Psoas muscle (tissue), 8 donors: Measurements from ENCODE around the gene GOSR1. TPM values are rescaled to one million over a fixed set of nuclear protein-coding genes. Genes with fewer than 3 reads are reported as not detected.
"Not testable (repeated sequence)": the region's sequence is repeated elsewhere in the genome, so short reads cannot be mapped to it uniquely, and the experiment has no call there.

ENCODE experiments used
- ATAC-seq, 4 donors: fragments of 200-7000 bp; cut with Tn5 transposase; one replicate each; pipeline ENCODE4 v1.9.1; 2020; ENCODE audit warnings: moderate library complexity in 3 of 4, mild to moderate bottlenecking in 2 of 4
- DNase-seq, 2 donors: peaks; one replicate each; pipeline ENCODE4 v3.0.0-alpha.2; 2020
- H3K27ac ChIP-seq: fragments of 200-600 bp; one replicate; pipeline ENCODE4 v1.8.0; 2022
- H3K27me3 ChIP-seq, 3 donors: fragments of 200-600 bp in 1 of 3; one replicate each; pipeline versions ENCODE4 v1.6.1 to v1.8.0; 2013 to 2022; ENCODE audit warnings: low read length in 2 of 3, mild to moderate bottlenecking in 2 of 3, moderate library complexity in 1 of 3; ENCODE audit not compliant: insufficient read depth in 3 of 3
- H3K36me3 ChIP-seq, 2 donors: fragments of 200-600 bp in 1 of 2; one replicate each; pipeline versions ENCODE4 v1.6.1 to v1.8.0; 2013 to 2022; ENCODE audit warnings: low read depth in 1 of 2, mild to moderate bottlenecking in 1 of 2, moderate library complexity in 1 of 2; ENCODE audit not compliant: insufficient read depth in 1 of 2
- H3K4me1 ChIP-seq: fragments of 200-600 bp; one replicate; pipeline ENCODE4 v1.8.0; 2022
- H3K4me3 ChIP-seq: fragments of 200-600 bp; one replicate; pipeline ENCODE4 v1.8.0; 2022; ENCODE audit warnings: mild to moderate bottlenecking
- H3K9me3 ChIP-seq: fragments of 200-600 bp; one replicate; pipeline ENCODE4 v1.8.0; 2022
- WGBS, 3 donors: extraction: QIAGEN DNeasy Blood & Tissue Kit; methylation state at CpG; one replicate each; pipeline versions ENCODE4 v1.1.6 to v1.1.7; 2013; 5-methylcytosine and 5-hydroxymethylcytosine counted together
- intact Hi-C, 2 donors: fragments of 100-400 bp; cut with DNase I; formaldehyde crosslinking; loops; one replicate each; pipeline versions ENCODE4 v1.11.0 to v1.14.2; 2022
- polyA plus RNA-seq, 3 donors: library from polyadenylated mRNA; stranded (reverse); fragments of 200-250 nt; gene quantifications; one replicate each; pipeline ENCODE4 v1.2.3, GENCODE V29; 2013
- total RNA-seq, 4 donors: library from RNA; stranded (reverse); fragmentation: NEBNext Ultra II Directional in 2 of 4; extraction: Animal tissue kit (Norgen Biotek cat#: 25700) in 2 of 4; gene quantifications; one replicate each; pipeline versions ENCODE4 v1.2.1 to v1.2.4, GENCODE V29; 2021 to 2023
- TF ChIP-seq, protein P1 (sequence below): fragments of 200-600 bp; IDR thresholded peaks from one replicate; pipeline ENCODE4 v1.8.0; 2022; ENCODE audit warnings: antibody characterized with exemption
- donor health status: healthy with polysubstance abuse.
- donor health status: DM: no; HTN: no; CAD: no; lungs with moderate emphysema.
- donor health status: Bipolar disorder and iron deficiency.
- donor health status: healthy.
- donor health status: DM: yes; HTN: yes; CAD: no.
- donor health status: DM: no; HTN: no; CAD: no.
- donor health status: DM: no; HTN: no; CAD: no.
- donor health status: DM: yes; HTN: yes; CAD: no.

Gene GOSR1
- total and polyA plus RNA-seq, 7 donors, result 10.0 to 38.2 (median 26.8) TPM

DNA sequence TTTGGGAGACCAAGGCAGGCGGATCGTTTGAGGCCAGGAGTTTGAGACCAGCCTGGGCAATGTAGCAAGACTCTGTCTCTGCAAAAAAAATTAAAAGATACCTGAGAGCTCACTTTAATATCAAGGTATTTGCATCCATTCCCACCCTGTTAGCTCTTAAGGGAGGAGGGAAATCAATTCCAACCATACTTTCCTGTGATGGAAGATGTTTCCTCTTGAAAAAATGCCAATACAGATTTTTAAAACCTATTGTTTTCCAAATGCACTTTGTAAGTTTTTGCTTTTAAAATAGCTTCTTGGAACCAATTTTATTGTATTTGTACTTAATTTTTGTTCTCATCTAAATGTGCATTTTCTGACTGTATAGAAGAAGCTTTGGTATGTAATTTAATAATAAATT lies 49.2 kb downstream of the GOSR1 start:
- DNase-seq (no peak), ATAC-seq (no peak)
- no peak overlapping the region for H3K4me3 ChIP-seq
- peaks cover 8% of the 10 kb centered on the region for H3K4me1 ChIP-seq
- 81 to 92% (median 89%) methylated on average over 2 of the region's 2 CpGs for WGBS, 3 donors
- TF ChIP-seq, protein P1, sequence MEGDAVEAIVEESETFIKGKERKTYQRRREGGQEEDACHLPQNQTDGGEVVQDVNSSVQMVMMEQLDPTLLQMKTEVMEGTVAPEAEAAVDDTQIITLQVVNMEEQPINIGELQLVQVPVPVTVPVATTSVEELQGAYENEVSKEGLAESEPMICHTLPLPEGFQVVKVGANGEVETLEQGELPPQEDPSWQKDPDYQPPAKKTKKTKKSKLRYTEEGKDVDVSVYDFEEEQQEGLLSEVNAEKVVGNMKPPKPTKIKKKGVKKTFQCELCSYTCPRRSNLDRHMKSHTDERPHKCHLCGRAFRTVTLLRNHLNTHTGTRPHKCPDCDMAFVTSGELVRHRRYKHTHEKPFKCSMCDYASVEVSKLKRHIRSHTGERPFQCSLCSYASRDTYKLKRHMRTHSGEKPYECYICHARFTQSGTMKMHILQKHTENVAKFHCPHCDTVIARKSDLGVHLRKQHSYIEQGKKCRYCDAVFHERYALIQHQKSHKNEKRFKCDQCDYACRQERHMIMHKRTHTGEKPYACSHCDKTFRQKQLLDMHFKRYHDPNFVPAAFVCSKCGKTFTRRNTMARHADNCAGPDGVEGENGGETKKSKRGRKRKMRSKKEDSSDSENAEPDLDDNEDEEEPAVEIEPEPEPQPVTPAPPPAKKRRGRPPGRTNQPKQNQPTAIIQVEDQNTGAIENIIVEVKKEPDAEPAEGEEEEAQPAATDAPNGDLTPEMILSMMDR, result no peak
- no peaks in the 10 kb centered on the region for H3K9me3 ChIP-seq
- intact Hi-C loops, result no loop called here
- peaks cover 3 to 29% of the 10 kb centered on the region in 2 donors for H3K36me3 ChIP-seq
- no peak overlapping the region for H3K27ac ChIP-seq
- no peaks in the 10 kb centered on the region for H3K27me3 ChIP-seq

DNA sequence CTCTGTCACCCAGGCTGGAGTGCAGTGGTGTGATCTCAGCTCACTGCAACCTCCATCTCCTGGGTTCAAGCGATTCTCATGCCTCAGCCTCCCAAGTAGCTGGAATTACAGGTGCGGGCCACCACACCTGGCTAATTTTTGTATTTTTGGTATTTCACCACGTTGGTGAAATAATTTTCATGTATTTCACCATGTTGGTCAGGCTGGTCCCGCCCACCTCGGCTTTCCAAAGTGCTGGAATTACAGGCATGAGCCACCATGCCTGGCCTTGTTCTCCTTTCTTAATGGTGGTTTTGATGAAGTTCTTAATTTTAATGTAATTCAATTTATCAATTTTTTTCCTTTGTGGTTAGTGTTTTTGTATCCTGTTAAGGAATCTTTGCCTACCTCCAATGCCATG lies 51.5 kb downstream of the GOSR1 start:
- ATAC-seq, H3K27me3 ChIP-seq, H3K4me3 ChIP-seq, H3K4me1 ChIP-seq, intact Hi-C loops, H3K27ac ChIP-seq, H3K9me3 ChIP-seq, DNase-seq: not testable (repeated sequence)
- H3K36me3 ChIP-seq, result peaks cover 0 to 15% of the 10 kb centered on the region in 2 donors
- 82 to 89% (median 88%) methylated on average over 5 of the region's 5 CpGs for WGBS, 3 donors

DNA sequence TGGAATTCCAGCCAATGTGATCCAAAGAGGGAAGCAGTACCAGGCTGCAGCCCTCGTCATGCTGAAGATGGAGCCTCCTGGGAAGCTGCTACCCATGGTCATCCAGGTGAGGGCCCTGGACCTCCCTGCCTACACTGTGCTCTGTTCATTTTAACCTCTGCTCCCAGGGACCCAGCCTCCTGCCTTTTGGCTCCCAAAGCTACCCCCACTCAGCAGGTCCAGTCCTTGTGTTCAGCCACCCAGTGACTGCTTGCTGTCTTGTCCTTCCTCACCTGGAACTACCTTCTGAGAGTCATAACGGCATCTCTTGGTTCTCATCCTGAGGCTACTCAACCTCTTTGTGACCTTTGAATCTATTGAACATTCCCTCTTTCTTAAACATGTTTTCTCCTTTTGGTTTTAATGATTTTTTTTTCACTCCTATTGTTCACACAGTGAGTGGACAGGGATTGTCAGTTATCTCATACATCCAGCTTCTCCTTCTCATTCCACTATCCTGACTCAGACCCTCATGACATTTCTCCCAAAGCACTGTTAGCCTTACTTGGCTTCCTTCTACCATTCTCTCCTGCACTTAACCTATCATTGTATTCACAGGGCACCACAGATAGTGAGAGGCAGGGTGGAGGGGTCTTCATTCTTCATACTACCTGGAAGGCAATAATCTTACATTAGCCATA lies 53.3 kb downstream of the GOSR1 start:
- no peak overlapping the region for H3K27ac ChIP-seq
- H3K27me3 ChIP-seq, result no peaks in the 10 kb centered on the region
- DNase-seq, result no peak
- ATAC-seq, result no peak
- intact Hi-C loops, result no loop called here
- H3K4me3 ChIP-seq, result no peak overlapping the region
- H3K4me1 ChIP-seq, result no peaks in the 10 kb centered on the region
- 91 to 93% (median 91%) methylated on average over 2 of the region's 2 CpGs for WGBS, 3 donors
- H3K9me3 ChIP-seq, result no peaks in the 10 kb centered on the region
- H3K36me3 ChIP-seq, result peaks cover 0 to 10% of the 10 kb centered on the region in 2 donors
- TF ChIP-seq, protein P1, result no peak

DNA sequence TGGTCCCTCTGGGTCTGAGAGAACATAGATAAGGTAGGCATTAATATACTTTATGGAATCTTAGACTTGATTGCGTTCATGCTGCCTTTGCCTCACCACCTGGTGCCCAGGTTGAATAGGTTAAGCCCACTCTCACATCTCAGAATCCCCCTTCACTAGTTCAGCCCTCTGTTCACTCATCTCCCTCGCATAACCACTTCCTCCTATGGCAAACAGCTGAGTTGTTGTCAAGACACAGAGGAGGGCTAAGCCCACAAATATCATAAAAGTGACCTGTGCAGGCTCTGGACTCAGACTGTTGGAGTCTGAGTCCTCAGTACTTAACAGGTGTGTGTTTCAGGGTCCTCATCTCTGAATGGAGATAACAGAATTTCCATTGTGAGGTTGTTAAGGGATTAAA lies 55.7 kb downstream of the GOSR1 start:
- DNase-seq (no peak), ATAC-seq (no peak)
- intact Hi-C loops, result no loop called here
- Histone ChIP-seq H3K4me1 (no peaks in the 10 kb centered on the region), H3K36me3 (peaks cover 0 to 10% of the 10 kb centered on the region in 2 donors), H3K9me3 (no peaks in the 10 kb centered on the region), H3K4me3 (no peak overlapping the region), H3K27me3 (no peaks in the 10 kb centered on the region), H3K27ac (no peak overlapping the region)
- TF ChIP-seq, protein P1, result no peak
- 79 to 89% (median 85%) methylated on average over 2 of the region's 2 CpGs for WGBS, 3 donors

DNA sequence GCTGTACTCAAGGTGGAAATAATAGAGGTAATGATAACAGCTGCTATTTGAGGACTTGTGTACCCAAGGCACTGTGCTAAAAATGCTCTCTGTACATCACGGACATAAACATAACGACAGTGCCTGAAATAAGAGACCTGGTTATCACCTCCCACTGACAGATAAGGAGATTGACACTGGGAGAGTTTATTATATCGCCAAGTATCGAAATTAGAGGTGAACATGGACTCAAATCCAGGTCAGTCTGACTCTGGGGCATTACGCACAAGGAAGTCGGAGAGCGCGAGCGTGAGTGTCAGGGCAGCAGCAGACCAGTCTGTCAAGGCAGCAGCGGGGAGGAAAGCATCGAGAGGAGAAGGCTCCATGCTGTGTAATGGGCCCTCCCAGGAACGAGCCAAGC lies 57.1 kb downstream of the GOSR1 start:
- no peak for ATAC-seq
- no peak overlapping the region for H3K27ac ChIP-seq
- WGBS, 3 donors, result 86 to 91% (median 88%) methylated on average over 12 of the region's 12 CpGs
- H3K27me3 ChIP-seq, result no peaks in the 10 kb centered on the region
- intact Hi-C loops, result no loop called here
- TF ChIP-seq, protein P1, result no peak
- H3K36me3 ChIP-seq, result peaks cover 0 to 10% of the 10 kb centered on the region in 2 donors
- no peaks in the 10 kb centered on the region for H3K9me3 ChIP-seq
- H3K4me3 ChIP-seq, result no peak overlapping the region
- DNase-seq, result no peak
- H3K4me1 ChIP-seq, result no peaks in the 10 kb centered on the region
